HG03045 (cell line): ENCODE data around the gene CUTA.

ENCODE experiments used
- ATAC-seq: cut with Tn5 transposase; IDR thresholded peaks from one replicate; pipeline ENCODE4 v1.9.1; 2021; ENCODE audit warnings: mild to moderate bottlenecking, moderate library complexity; ENCODE audit not compliant: unreplicated experiment

The CUTA gene, protein sequence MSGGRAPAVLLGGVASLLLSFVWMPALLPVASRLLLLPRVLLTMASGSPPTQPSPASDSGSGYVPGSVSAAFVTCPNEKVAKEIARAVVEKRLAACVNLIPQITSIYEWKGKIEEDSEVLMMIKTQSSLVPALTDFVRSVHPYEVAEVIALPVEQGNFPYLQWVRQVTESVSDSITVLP

GRCh38 chr6:33417903-33418689 lies at the start of gene CUTA:
TSS of gene CUTA (minus strand) at chr6:33418107. CDS start at chr6:33418000, 107 bp downstream.
- peak; percentile 79 for ATAC-seq

- no peak for ATAC-seq
Measured at GRCh38 chr6:33467091-33467490, 49.2 kb upstream of the CUTA start.

- no peak for ATAC-seq
Measured at GRCh38 chr6:33466075-33466735, 48.3 kb upstream of the CUTA start.

DNA sequence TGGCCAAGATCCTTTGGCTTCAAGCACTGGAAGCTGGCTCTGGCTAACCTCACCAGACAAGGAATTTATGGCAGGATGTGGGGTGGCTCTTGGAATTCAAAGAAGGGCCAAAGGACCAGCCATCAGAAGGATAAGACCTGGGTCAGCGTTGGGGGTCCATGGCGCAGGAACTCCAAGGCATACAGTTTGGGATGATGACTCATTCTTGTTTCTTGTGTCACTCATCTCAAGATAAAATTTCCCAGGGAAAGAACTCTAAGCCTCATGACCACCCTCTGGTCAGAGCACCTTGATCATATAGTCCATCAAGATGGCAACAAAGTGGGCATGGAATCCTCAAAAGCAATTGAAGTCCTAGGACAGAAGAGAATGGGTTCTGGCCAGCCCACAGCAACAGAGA lies 41.3 kb upstream of the CUTA start:
- ATAC-seq, result no peak

DNA sequence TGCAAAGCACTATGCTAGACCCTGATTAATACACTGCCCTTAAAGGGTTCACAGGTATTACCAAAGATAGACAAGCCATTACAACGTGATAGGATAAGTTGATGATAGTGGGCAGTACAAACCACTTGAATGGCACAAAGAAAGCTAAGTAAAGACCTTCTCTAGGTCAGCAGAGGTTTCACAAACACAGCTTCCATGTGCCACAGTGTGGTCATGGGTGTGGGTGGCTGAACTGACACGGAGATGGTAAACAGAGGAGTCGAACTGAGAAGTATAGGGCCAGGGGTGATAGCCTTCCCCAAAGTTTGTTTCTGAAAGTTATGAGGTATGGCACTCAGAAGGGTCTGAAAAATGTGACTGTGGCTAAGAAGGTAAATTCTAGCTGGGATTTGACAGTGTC lies 40.8 kb upstream of the CUTA start:
- ATAC-seq, result no peak

DNA sequence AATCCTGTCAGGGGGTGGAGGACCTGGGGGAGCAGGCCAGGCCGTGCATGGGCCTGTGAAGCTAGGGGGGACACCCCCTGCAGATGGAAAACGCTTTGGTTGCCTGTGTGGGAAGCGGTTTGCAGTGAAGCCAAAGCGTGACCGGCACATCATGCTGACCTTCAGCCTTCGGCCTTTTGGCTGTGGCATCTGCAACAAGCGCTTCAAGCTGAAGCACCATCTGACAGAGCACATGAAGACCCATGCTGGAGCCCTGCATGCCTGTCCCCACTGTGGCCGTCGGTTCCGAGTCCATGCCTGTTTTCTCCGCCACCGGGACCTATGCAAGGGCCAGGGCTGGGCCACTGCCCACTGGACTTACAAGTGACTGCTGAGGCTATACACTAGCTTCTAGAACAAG lies 38.2 kb upstream of the CUTA start:
- ATAC-seq, result no peak

DNA sequence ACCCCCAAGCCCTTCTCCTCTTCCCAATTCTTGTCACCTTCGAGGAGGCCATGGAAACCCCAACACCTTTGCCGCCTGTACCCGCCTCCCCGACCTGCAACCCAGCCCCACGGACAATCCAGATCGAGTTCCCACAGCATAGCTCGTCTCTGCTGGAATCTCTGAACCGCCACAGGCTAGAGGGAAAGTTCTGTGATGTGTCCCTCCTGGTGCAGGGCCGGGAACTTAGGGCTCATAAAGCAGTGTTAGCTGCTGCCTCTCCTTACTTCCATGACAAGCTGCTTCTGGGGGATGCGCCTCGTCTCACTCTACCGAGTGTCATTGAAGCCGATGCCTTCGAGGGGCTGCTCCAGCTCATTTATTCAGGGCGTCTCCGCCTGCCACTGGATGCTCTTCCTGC lies 37.1 kb upstream of the CUTA start:
- ATAC-seq, result no peak

DNA sequence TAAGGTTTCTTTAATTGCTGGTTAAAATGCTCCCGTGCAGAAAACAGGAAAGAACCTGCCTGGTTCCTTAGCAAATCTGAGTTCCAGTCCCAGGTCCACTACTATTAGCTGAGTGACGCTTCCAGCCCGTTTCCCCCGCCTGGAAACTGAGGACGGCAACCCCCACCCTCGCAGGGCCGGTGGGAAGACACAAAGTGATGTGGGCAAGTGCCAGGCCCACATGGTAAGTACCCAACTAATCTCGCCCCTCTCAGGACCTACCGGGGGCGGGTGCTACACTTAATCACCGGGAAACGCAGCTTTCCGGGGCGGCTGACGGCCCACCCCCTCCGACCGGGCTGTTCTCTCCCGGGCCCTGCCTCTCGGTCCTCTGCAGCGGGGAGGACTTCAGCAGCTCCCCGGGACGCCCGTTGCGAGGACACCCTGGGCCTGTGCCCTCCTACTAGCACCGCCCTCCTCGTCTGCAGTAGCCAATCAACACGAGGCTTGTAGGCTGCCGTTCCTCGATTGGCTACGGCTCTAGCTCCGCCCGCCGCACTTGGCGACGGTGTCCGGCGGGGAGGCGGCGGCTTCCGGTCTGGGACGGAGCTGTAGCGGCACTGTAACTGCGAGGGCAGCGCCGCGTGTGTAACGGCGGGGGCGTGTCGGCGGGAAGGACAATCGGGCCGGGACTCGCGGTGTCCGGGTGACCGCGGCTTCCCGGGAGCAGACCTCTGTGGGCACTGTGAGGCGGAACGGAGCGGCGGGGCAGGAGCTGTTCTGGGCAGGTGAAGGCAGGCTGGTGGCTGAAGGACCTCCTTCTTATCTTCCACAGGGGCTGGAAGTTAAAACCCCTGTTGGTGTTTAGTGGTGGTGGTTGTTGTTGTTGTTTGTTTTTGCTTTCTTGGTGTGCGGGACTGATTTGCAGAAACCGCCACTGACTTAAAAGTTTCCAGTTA lies 36.4 kb upstream of the CUTA start, which contains the start of gene ZBTB9:
Gene ZBTB9, plus strand, starts transcription at position 568 of the 938 bp plus-strand sequence. CDS start 525 bp downstream, outside the sequence.
- ATAC-seq, result peak; percentile 97

GRCh38 chr6:33453393-33454008 lies 35.6 kb upstream of the CUTA start:
- ATAC-seq, result no peak

GRCh38 chr6:33452496-33452895 lies 34.6 kb upstream of the CUTA start:
- no peak for ATAC-seq

- no peak for ATAC-seq
Measured at GRCh38 chr6:33451606-33452005, 33.7 kb upstream of the CUTA start.

- ATAC-seq, result no peak
Measured at GRCh38 chr6:33450434-33450833, 32.5 kb upstream of the CUTA start.

DNA sequence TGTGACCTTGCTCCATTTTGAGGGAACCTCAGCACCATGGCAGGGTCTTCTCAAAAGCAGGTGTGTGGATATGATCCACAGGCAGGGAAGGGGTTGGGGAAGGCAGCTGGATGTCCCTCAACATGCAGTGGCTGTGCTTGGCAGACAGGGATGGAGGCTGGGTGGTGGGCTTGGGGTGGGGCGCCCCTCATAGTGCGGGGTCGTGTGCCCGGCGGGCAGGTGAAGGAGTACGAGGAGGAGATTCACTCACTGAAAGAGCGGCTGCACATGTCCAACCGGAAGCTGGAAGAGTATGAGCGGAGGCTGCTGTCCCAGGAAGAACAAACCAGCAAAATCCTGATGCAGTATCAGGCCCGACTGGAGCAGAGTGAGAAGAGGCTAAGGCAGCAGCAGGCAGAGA lies 28.4 kb upstream of the CUTA start:
- no peak for ATAC-seq

GRCh38 chr6:33445119-33445603 lies 27.3 kb upstream of the CUTA start:
- ATAC-seq, result no peak

DNA sequence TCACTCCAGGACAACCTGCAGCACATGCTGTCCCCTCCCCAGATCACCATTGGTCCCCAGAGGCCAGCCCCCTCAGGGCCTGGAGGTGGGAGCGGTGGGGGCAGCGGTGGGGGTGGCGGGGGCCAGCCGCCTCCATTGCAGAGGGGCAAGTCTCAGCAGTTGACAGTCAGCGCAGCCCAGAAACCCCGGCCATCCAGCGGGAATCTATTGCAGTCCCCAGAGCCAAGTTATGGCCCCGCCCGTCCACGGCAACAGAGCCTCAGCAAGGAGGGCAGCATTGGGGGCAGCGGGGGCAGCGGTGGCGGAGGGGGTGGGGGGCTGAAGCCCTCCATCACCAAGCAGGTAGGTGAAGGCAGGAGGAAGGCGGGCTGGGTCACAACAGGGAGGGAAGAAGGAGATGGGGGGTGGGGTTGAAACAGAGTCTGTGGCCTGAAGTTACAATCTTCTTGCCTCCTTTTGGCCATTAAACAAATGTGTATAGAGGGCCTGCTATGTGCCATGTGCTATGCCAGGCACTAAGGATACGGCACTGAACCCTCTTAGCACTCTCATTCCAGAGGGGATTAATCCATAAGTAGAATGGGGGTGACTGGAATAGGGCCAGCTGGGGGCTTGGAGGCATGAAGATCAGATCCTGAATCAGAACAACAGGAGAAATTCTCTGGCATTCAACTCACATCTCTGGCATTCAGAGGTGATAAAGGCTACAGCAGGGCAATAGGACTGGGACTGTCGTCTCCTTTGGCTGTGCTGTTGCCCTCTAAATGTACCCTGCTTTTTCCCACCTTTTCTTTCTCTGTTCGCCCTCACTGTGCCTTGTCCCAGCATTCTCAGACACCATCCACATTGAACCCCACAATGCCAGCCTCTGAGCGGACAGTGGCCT lies 26.0 kb upstream of the CUTA start:
- ATAC-seq, result no peak

DNA sequence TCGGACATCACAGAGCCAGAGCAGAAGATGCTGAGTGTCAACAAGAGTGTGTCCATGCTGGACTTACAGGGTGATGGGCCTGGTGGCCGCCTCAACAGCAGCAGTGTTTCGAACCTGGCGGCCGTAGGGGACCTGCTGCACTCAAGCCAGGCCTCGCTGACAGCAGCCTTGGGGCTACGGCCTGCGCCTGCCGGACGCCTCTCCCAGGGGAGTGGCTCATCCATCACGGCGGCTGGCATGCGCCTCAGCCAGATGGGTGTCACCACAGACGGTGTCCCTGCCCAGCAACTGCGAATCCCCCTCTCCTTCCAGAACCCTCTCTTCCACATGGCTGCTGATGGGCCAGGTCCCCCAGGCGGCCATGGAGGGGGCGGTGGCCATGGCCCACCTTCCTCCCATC lies 25.1 kb upstream of the CUTA start:
- no peak for ATAC-seq

DNA sequence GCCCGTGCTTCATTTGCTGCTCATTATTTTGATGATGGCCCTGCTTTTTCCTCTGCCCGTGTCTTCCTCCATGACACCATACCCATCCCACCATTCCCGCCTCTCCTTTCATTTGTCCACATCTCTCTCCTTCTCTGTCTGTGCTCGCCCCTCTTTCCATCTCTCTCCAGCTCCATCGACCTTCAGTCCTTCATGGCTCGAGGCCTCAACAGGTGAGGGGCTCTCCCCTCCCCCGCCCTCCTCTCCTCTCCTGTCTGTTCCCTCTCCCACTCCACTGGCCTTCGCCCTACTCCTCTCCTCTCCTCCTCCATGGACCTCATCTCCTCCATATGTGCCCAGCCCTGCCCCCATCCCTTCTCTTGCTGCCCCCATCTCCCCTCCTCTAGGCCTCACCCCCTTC lies 24.4 kb upstream of the CUTA start:
- no peak for ATAC-seq

DNA sequence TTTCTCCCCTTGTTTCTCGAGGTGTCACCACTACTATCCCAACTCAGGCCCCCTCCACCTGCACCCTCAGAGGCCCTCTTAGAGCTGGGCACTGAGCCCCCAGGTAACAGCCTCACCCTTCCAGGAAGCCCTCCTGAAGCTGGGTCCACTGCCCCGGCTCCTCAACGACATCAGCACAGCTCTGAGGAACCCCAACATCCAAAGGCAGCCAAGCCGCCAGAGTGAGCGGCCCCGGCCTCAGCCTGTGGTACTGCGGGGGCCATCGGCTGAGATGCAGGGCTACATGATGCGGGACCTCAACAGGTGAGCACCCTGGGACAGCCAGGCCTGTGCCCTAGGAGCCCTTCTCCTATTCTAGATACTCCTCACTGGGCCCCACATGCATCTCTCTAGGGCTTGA lies 23.6 kb upstream of the CUTA start:
- ATAC-seq, result no peak

- ATAC-seq, result no peak
Measured at GRCh38 chr6:33440649-33441309, 22.9 kb upstream of the CUTA start.
